NCI-H1417 (cell line): Measurements from ENCODE around the gene SND1.

Experiments
- DNase-seq, 3 experiments: peaks; one replicate each; lab custom pipeline; 2025; lab: John Stamatoyannopoulos, UW

The SND1 gene

DNA sequence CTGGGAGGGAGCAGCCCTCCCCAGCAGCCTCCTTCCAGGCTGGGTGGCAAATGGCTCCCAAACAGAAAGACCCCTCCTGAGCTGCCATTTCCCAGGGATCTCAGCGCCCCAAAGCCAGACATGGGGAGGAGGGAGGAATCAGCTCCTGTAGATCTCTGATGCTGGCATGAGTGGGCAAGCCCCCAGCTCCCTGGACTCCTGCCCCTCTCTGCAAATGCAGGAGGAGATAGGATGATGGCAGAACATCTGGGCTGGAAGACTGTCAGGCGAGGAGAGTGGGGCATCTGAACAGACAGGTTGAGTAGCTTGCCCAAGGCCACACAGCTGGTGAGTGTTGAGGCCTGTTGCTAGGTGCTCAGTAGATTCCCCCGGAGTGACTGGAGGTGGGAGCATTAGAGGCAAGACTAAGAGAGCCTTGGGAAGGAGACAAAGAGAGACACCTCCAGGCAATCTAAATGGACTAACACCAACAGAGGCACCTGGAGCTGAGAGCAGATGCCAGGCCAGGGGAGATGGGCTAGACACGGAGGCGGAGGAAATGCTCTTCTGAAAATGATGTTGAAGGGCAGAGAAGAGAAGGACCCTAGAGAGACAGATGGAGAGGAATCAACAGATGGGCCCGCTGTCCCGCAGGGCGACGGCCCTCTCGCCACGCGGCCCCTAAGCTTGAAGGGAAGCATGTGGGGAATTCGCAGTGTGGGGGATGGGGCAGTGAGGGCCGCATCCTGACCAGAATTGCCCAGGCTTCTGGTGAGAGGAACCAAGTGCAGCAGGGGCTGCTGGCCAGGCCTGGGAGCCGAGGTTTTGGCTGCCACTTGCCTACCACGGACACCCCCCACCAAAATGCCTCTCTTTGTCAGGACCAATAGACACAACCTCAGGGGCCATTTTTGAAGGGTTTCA lies 464.1 kb downstream of the SND1 start:
- DNase-seq: no peak

DNA sequence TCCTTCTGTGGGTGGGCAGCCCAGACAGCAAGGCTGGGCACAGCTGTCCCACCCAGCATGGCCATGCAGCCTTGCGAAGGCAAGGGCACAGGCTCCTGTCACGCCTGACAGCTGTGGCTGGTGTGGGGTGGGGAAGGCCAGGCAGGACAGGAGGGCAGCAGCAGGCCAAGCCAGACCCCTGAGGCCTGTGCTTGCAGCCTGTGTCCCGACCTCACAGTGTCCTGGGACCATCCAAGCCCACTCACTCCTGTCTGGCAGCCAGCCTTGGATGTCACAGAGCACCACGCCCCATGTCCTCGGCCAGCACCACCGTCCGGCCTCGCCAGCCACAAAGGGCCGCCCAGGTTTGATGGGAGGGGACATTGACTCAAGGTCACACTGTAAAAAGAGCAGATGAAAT lies 464.7 kb downstream of the SND1 start:
- no peak for DNase-seq

DNA sequence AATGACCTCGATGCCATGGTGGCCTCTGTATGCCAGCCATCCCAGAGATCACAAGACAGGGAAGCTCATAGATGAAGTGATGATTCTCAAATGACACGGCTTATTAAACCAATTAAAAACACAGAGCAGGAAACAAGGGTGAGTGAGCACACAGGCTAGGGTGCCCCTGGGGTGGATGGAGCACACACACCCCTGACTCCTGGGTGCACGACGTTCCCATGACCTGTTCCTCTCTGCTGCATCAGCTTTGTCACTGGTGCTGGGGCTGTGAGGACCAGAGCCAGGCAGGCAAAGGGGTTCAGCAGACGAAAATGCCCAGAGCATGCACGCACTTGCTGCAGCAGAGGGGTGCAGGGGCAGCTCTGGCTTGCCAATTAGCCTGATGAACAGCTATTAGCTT lies 465.7 kb downstream of the SND1 start:
- peak in 1 of 3 experiments; percentile 8 for DNase-seq

DNA sequence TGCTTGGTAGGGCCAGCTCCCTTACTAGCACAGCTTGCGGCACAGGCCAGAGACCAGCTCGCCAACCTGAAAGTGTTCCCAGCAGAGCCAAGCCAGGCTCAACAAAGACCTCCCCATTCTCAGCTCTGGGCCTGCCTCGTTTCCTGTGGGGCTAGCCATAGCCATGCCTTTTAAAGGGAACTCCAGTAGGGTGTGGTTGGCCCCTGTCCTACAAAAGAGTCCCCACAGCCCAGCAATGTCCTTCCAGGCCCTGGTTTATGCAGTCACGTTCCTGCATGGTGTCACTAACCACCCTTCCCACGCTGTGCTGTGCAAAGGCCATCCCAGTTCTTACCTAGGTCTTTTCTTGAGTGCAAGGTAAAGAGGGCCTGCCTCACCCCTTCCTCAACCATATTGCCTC lies 467.0 kb downstream of the SND1 start:
- DNase-seq: no peak

DNA sequence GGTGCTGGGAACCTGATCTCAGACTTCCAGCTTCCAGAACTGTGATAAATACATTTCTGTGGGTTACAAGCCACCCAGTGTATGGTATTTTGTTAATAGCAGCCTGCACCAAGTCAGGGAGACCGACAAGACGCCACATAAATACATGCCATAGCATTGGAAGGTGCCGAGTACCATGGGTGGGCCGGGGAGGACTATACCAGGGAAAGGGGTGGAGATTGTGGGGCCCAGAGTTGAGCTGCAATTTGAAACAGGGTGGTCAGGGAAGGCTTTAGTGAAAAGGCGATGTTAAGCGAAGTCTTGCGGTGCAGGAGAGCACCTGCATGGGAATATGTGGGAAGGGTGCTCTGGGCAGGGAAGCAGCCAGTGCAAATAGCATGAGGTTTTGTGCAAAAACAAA lies 468.1 kb downstream of the SND1 start:
- no peak for DNase-seq

DNA sequence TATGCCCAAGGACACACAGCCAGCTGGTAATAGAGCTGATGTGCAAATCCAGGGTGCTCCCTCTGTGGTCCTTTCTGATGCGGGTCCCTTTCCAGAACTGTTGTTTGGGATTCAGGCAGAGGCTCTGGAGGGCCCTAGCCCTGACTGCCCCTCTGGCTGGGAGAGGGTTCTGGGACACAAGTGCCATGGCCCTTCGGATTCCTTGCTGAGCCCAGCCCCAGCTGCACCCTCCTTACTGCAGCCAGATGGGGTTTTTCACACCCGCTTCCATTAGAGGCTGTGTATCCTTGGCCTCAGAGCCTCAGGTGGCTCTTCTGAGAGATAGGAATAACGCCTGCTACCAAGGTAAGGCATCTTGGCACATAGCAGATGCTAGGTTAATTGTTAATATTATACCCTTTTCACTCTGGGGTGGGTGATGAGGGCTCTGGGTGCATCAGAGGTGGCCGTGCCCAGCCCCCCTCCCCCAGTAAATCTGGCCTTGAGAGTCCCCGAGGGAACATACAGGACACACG lies 469.0 kb downstream of the SND1 start:
- DNase-seq: no peak

DNA sequence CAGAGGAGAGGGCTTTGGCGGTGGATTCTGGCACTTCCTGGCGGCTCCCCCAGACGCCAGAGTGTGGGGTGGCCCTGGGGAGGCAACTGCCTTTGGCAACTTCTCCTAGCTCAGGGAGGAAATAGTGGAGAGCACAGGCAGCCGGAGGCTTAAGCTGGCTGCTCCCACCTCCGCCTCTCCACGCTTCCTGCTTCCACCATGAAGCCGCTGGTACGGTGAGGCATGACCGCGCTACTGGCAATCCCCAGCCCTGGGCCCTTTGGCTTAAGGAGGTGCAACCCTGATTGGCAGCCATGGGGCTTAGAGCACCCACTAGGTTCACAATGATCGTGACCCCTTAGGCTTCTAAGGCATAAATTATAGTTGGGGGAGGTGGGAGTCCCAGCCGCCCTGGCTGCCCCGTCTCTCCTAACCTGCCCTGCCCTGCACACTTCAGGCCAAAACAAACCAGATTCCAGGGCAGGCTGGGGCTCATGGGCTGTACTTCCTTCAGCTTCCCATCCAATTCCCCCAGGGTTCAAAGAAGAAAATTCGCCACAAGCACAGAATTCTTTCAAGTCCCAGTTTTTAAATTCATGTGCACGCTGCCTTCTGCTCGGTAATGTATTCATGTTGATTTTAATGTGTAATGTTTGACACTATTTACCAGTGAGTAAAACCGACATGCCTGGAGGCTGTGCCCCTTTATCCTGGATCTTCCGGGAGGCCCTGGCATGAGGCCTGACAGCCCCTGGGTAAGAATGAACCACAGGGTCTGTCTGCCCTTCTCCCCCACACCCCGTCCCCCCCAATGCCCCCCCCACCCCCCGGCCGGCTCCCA lies 469.9 kb downstream of the SND1 start:
- DNase-seq: no peak

DNA sequence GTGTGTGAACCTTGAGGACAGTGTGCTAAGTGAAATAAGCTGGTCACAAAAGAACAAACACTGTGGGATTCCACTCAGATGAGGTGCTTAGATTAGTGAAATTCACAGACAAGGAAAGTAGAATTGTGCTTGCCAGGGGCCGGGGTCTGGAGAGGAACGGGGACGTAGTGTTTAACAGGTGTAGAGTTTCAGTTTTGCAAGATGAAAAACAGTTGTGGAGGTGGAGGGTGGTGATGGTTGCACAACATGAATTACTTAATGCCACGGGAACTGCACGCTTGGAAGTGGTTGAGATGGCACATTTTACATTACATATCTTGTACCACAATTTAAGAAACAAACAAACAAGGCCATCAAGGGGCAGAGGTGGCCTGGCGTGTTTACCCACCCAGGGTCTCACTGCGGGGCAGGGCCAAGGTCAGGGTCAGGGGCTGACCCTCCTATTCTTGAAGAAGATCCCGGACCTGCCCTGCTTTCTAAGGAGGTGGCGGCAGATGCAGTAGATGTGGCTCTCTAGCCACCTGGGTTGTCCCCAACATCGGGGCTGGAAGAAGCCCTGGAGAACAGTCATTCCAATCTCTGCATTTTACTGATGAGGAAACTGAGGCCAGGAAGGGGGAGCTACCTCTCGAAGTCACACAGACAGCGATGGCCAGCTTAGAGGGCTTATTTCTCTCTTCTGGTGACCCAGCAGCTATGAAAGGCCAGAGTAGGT lies 470.7 kb downstream of the SND1 start:
- DNase-seq: no peak

DNA sequence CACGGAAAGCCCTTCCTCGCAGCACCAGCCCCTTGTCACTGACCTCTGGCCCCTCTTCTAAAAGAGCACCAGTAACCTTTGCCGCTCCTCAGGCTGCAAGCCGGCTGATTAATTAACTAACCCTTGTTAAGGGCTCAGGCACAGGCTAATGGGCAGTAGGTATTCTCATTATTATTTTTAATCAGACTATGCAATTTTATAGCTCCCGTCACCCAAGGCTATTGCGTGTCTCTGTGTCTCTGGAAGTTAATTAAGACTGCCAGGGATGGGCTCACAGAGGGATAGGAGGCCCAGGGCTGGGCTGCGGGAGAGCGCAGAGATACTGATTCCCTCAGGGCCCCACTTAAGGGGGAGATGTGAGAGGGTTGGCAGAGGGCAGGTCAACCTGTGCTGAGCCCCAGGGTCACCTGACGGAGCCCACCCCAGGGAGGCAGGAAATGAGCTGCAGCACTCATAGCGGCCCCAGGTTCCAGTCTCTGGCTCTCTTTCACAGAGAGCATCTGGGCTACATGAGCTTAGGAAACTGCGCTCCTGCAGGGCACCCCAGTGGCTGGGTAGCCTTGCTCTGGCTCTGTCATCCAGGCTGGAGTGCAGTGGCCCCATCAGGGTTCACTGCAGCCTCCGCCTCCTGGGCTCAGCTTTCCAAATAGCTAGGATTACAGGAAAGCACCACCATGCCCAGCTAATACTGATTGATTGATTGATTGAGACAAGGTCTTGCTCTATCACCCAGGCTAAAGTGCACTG lies 471.5 kb downstream of the SND1 start:
- DNase-seq: no peak

DNA sequence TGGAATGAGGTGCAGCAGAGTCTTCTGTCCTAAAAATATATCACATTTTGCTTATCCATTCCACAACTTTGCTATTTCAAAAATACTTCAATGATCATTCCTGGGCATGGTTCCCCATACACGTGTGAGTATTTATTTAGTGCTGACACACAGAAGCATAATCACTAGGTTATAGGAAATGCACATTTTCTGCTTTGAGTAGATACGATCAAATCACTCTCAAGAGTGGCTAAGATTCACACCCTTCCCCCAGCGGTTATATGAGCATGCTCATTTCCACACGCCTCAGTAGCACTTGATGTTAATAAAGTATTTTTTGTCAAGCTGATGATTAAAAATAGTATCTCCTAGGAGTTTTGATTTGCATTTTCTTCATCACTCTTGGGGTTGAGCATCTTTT lies 472.8 kb downstream of the SND1 start:
- peak in 1 of 3 experiments; percentile 18 for DNase-seq

DNA sequence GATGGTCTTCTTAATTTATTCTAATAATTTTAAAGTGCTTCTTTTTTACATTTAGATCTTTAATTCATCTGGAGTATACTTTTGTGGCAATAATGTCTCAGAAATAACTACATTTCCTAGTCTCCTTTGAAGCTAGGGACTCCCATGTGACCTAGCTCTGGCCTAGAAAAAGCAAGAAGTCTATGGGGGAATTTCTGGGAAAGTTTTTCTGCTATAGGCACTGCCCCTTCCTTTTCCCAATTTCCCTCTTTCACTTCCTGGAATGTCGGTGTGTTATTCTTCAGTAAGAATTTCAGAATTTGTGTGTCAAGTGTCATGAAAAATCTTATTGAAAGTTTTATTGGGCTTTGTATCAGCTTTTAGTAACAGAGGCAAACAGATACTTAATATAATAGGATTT lies 473.8 kb downstream of the SND1 start:
- DNase-seq: no peak

DNA sequence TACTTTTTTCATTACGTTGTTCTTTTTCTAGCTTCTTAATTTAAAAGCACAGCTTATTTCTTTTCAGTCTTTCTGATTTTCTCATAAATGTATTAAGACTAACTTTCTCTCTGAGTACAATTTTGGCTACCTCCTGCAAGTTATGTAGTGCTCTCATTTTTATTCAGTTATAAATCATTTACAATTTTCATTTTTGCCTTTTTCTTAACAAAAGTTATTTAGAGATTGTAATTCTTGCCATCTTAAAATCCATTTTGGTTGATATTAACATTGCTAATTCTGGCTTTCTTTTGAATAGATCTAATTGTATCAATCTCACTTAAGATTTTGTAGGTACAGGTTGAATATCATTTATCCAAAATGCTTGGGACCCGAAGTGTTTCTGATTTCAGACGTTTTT lies 476.4 kb downstream of the SND1 start:
- DNase-seq: no peak

DNA sequence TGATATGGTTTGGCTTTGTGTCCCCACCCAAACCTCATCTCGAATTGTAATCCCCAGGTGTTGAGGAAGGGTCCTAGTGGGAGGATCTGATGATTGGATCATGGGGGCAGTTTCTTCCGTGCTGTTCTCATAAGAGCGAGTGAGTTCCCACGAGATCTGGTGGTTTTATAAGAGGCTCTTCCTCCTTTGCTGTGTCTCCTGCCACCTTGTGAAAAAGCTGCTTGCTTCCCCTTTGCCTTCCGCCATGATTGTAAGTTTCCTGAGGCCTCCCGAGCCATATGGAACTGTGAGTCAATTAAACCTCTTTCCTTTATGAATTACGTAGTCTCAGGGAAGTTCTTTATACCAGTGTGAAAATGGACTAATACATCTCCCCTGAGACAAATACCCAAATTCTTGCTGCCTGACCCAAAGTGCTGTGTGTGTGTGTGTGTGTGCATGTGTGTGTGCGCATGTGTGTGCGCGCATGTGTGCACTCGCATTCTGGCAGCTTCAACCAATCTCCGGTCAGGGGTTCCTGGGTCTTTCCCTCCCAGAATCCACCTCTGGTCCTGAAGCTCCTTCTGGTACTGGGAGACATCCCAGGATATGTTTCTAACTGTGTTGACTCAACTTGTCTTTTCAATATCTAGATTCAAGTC lies 477.4 kb downstream of the SND1 start:
- DNase-seq: no peak

DNA sequence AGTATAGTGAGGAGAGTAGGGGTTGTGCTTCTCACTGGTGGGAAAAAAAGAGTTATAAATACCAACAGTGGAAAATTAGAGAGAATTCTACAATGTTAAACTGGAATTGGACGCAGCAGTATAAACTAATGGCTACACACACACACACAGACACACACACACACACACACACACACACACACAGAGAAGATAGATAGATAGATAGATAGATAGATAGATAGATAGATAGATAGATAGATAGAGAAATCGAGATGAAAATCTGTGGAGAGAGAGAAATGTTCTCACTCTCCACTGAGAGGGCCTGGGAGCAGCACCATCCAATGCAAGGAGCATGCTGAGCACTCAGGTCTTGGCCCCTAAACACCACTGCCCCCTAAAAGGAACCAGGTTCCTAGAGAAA lies 479.1 kb downstream of the SND1 start:
- DNase-seq: no peak

DNA sequence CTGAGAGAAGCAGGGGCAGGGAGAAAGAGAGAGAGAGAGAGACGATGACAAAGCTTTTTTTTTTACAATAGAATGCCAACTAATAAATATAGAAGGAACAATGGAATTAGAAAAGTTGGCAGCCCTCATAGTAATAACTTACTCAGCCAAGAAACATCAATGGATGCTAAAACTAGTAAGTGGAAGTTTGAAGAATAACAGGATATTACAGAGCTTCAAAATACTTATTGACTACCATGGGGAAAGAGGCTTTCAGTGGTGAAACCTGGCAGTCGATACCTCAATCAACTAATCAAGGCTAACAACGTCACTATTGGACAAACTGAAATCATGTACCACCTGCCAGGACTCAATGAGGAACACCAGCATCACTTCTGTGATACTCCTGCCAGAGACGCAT lies 479.7 kb downstream of the SND1 start:
- no peak for DNase-seq

DNA sequence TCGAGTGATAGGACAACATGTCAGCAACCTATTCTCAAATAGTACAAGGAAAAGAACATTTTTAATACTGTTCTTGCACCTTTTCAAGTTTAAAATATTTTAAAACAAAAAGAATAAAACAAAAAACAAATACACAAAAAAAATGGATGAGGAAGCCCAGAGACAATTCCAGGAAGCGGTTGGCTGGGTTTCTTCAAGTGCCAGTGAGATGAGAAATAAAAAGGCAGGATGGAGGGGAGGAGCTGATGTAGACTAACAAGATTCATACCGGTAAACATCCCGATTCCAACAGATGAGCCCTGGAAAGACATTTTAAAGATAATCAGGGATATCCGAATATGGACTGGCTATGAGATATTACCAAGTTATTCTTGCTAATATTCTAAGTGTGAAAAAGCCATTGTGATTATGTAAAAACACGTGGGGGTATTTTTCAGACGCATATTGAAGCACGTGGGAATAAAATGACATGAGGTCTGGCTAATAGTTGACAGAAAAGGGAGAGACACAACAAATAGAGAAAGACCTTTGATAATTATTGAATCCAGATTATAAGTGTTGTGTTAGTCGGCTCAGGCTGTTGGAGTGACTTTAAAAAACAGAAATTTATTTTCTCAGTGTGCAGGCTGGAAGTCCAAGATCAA lies 480.6 kb downstream of the SND1 start:
- DNase-seq: no peak

DNA sequence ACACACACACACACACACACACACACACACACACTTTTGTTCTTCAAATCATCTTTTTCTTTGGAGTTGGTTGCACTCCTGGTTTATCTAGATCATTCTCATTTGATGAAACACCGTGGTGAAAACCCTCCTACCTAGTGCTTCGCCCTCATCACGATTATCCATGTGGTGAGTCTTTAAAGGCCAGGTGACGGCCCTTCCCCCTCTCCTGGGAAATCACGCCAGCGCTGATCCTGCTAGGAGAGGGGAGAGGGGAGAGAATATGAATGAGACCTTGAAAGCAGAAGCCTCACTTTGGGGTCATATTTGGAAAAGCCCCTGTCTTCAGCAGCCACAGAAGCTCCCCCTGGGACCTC lies 483.1 kb downstream of the SND1 start:
- DNase-seq: peak in 2 of 3 experiments; percentile 78 to 88

DNA sequence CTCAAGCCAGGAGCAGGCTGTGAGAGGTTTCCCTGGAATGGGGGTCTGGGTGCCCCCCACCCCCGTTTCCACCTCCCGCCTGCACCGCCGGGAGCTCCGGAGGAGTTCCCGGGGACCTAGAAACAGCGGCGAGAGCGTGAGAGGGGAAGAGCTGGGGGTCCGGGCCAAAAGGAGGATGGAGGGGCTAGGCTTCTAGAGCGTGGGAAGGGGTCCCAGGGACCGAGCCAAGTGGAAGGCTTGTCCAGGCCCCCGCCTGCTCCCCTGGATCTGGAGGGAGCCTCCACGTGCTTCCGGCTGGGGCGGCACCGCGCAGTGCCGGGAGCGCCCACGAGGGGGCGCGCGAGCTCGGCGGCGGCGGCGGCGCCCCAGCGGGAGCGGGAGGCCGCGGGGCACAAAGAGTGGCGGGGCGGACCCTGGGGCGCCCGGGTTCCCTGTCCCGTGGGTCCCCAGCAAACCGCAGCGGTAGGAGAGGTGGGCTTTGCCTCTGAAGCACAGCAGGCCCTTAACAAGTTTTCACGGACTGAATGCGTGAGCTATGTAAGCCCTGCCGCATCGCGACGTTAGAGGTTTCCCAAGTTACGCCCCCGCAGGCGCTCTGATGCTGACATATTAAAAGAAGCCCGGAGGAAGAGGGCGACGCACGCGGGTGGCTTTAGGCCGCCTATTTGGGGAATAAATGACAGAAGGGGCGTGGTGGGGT lies 483.7 kb downstream of the SND1 start:
- DNase-seq: peak; percentile 71 to 84 (median 84)

DNA sequence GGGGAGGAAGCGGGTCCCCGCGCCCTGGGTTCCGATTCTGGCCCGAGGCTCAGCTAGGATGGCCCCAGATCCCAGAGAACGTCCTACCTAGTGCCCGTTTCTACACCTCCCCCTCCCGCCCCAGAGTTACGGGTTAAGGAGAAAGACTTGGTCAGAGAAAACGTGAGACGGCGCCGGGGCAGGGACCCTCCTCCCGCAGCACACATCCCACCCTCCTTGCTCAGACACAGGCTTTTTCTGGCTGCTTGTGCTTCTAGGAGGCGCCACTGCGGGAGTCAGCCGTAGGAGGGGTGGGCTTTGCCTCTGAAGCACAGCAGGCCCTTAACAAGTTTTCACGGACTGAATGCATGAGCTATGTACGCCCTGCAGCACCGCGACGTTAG lies 484.2 kb downstream of the SND1 start:
- DNase-seq: no peak

DNA sequence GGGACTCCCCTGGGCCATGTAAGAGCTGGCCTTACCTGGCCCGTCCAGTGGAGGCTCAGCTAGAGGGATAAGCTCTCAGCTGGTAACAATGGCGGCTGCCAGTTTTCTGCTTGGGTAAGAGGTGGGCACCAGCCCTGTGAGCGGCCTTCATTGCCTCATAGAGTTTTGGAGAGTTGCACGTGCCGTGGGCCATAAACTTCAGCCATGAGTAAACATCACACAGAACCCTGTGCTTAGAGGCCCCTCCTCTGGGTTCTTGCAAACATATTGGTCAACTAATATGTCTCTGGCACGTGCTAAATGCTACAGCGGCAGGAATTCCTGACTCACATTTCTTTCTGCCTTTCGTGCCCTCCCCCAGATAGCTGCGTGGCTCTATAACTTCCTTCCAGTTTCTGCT lies 485.2 kb downstream of the SND1 start:
- DNase-seq: peak in 2 of 3 experiments; percentile 43 to 70
